OCI-LY3 (cell line): ENCODE data around the gene ACAD11.

ENCODE experiments used
- H2AFZ ChIP-seq: fragments of 200-600, 300-600 bp; shearing (Covaris generic); 2 replicates; pipeline ENCODE4 v1.6.0; 2014; ENCODE audit warnings: antibody characterized with exemption, low read depth, low read length
- H3K27ac ChIP-seq: fragments of 200-600, 300-600 bp; sonication (generic); 2 replicates; pipeline ENCODE4 v1.5.1; 2014; ENCODE audit warnings: mild to moderate bottlenecking, low read length, moderate library complexity, mixed read lengths
- H3K27me3 ChIP-seq: fragments of 200-600, 300-600 bp; sonication (generic); 2 replicates; pipeline ENCODE4 v1.6.1; 2014; ENCODE audit warnings: low read depth, low read length, mixed read lengths
- H3K36me3 ChIP-seq: fragments of 200-600, 300-600 bp; sonication (generic); replicated peaks from 2 replicates; pipeline ENCODE3; 2014; ENCODE audit warnings: low read depth, low read length, mixed read lengths
- H3K4me1 ChIP-seq: fragments of 300-600, 200-600 bp; sonication (generic); 2 replicates; pipeline ENCODE4 v1.6.1; 2014; ENCODE audit warnings: low read length, mixed read lengths
- H3K4me2 ChIP-seq: fragments of 200-600, 300-600 bp; sonication (generic); 2 replicates; pipeline ENCODE4 v1.6.1; 2014; ENCODE audit warnings: low read length, mixed read lengths
- H3K4me3 ChIP-seq: fragments of 300-600, 200-600 bp; sonication (generic); 2 replicates; pipeline ENCODE4 v1.5.1; 2014; ENCODE audit warnings: antibody characterized with exemption, mild to moderate bottlenecking, low read length, moderate library complexity
- H3K79me2 ChIP-seq: fragments of 300-600, 200-600 bp; shearing (Covaris generic); 2 replicates; pipeline ENCODE4 v1.6.1; 2014; ENCODE audit warnings: mild to moderate bottlenecking, low read length, mixed read lengths
- H3K9ac ChIP-seq: fragments of 300-600, 200-600 bp; shearing (Covaris generic); 2 replicates; pipeline ENCODE4 v1.6.0; 2014; ENCODE audit warnings: mild to moderate bottlenecking, low read length, moderate library complexity
- H3K9me3 ChIP-seq: fragments of 200-600, 300-600 bp; shearing (Covaris generic); 2 replicates; pipeline ENCODE4 v1.6.1; 2014; ENCODE audit warnings: low read length, mixed read lengths; ENCODE audit not compliant: insufficient read depth
- H4K20me1 ChIP-seq: fragments of 200-600, 300-600 bp; sonication (generic); 2 replicates; pipeline ENCODE4 v1.6.1; 2016; ENCODE audit warnings: low read length, mixed read lengths; ENCODE audit not compliant: insufficient read depth
- EZH2phosphoT487 ChIP-seq: fragments of 200-600 bp; shearing (Covaris generic); IDR thresholded peaks from 2 replicates; pipeline ENCODE4 v1.6.1; 2018; ENCODE audit warnings: antibody characterized with exemption, mixed run types, low read depth
- TF ChIP-seq, protein P1 (sequence below): fragments of 200-600, 300-600 bp; sonication (generic); IDR thresholded peaks from 2 replicates; pipeline ENCODE4 v1.5.1; 2014; ENCODE audit warnings: antibody characterized with exemption, low read length, low read depth

The ACAD11 gene

DNA sequence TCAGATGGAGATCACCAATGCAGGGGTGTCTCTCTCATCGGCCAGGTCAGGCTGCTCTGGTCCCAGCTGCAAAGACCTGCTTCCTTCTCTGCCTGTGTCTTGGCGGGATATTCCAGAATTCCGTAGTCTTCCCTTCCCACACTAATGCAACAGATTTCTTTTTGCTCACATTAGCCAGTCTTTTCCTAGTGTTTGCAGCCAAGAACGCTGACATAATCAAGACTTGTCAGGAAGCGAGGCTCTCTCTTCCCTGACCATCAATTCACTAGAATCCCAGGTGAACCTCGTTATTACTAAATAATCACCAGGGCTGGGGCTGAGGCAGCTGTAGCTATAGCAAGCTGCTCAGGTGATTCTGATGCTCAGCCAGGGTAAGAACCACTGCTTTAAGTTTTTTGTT is 105.8 kb downstream of the ACAD11 start:
- Histone ChIP-seq H3K27ac (no peak overlapping the region), H3K9me3 (no peaks in the 10 kb centered on the region), H3K4me2 (no peak overlapping the region), H3K27me3 (no peaks in the 10 kb centered on the region), H3K9ac (no peak overlapping the region), H3K79me2 (no peaks in the 10 kb centered on the region), H3K4me3 (no peak overlapping the region), H4K20me1 (no peaks in the 10 kb centered on the region), H3K36me3 (no peaks in the 10 kb centered on the region), H2AFZ (no peak overlapping the region), H3K4me1 (no peaks in the 10 kb centered on the region)
- no peak for TF ChIP-seq EZH2phosphoT487
- TF ChIP-seq, protein P1, sequence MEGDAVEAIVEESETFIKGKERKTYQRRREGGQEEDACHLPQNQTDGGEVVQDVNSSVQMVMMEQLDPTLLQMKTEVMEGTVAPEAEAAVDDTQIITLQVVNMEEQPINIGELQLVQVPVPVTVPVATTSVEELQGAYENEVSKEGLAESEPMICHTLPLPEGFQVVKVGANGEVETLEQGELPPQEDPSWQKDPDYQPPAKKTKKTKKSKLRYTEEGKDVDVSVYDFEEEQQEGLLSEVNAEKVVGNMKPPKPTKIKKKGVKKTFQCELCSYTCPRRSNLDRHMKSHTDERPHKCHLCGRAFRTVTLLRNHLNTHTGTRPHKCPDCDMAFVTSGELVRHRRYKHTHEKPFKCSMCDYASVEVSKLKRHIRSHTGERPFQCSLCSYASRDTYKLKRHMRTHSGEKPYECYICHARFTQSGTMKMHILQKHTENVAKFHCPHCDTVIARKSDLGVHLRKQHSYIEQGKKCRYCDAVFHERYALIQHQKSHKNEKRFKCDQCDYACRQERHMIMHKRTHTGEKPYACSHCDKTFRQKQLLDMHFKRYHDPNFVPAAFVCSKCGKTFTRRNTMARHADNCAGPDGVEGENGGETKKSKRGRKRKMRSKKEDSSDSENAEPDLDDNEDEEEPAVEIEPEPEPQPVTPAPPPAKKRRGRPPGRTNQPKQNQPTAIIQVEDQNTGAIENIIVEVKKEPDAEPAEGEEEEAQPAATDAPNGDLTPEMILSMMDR: no peak

DNA sequence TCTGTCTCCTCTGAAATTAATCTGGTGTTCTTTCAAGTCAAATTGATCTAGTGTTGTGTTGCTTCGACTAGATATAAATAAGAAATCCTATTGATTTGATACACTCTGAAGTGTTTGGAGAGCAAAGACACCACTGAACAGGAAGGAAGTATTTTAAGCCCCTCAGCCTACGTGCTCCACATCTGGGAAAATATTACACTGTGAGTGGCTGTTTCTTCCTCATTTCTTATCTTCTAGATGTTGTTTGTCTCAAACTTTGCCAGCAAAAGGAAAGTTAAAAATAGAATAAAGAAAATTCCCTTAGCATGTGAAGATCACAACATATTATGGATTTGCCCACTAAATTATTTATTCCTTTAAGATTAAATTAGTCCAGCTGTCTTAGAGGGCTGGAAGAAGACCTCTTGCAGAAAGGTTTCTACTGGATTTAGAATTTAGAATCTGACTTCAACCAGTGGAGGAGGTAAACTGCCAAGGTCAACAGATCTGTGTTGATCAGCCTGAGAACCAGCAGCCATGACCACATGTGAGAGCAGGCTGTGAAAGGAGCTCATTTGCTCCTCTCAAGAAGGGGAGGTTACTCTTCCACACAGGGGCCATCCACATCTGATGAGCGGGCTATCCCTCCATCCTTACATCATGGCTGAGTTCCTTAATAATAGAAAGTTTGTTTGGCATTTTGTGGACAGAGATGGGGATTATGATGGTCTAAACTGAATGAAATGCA is 108.9 kb downstream of the ACAD11 start:
- no peaks in the 10 kb centered on the region for H3K4me1 ChIP-seq
- TF ChIP-seq, protein P1: no peak
- no peak for TF ChIP-seq EZH2phosphoT487
- no peaks in the 10 kb centered on the region for H3K27me3 ChIP-seq
- no peak overlapping the region for H2AFZ ChIP-seq
- no peaks in the 10 kb centered on the region for H3K36me3 ChIP-seq
- no peaks in the 10 kb centered on the region for H3K9me3 ChIP-seq
- H3K4me2 ChIP-seq: no peak overlapping the region
- no peak overlapping the region for H3K27ac ChIP-seq
- no peak overlapping the region for H3K4me3 ChIP-seq
- H4K20me1 ChIP-seq: no peaks in the 10 kb centered on the region
- no peaks in the 10 kb centered on the region for H3K79me2 ChIP-seq
- H3K9ac ChIP-seq: no peak overlapping the region

DNA sequence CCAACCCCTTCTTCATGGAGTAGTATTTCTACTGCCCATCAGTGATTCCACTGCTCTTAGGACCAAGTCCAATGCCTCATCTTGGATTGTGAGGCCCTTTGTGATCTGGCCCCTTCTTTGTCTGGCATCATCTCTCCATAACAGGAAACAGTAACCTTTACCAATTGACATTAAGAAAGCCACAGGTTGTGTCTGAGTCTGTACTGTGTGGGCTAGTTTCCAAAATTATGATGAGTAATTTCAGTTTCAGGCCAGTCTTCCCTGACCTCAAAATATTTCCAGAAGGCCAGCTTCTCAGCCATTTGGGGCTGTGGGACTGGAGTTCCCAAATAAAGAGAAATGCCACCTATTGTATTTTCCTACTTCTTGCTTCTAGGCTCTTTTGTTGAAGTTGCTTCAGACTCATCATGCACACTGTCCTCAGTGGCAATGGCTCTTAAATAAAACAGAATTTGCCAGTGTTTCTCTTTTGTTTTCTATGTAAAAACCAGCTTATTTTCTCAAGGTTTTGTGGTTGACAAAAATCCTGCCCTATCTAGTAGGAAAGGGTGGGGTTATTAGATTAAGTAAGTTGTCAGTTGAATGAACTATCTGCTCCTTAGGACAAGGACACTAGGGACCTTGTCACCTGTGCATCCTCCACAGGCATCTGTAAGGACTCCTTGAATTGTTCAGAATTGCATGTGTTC is 109.6 kb downstream of the ACAD11 start:
- H3K79me2 ChIP-seq: no peaks in the 10 kb centered on the region
- no peaks in the 10 kb centered on the region for H4K20me1 ChIP-seq
- H2AFZ ChIP-seq: no peak overlapping the region
- H3K4me2 ChIP-seq: no peak overlapping the region
- H3K4me3 ChIP-seq: no peak overlapping the region
- no peak for TF ChIP-seq EZH2phosphoT487
- TF ChIP-seq, protein P1: no peak
- H3K4me1 ChIP-seq: no peaks in the 10 kb centered on the region
- H3K9ac ChIP-seq: no peak overlapping the region
- H3K9me3 ChIP-seq: no peaks in the 10 kb centered on the region
- H3K27me3 ChIP-seq: no peaks in the 10 kb centered on the region
- H3K27ac ChIP-seq: no peak overlapping the region
- H3K36me3 ChIP-seq: no peaks in the 10 kb centered on the region

DNA sequence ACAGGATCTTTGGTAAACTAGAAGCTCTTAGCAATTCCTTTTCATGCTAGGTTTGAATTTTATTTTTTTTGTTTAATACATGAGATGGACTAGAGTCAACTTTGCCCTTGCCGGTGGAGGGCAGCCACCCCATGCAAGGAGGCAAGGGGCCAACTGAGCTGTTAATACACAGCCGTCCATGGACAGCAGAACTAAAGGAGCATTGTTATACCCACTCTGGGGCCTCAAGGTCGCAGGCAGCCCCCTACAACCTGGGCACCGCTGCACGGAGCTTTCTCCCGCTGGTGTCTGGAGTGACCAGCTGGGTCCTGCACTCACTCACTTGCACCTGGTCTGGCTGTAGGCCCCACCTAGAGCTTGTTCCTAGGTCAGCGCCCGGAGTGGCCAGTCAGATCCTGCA is 110.4 kb downstream of the ACAD11 start:
- Histone ChIP-seq H3K27ac (no peak overlapping the region), H3K9ac (no peak overlapping the region), H3K36me3 (no peaks in the 10 kb centered on the region), H3K27me3 (no peaks in the 10 kb centered on the region), H3K4me3 (no peak overlapping the region), H3K4me2 (no peak overlapping the region), H3K79me2 (no peaks in the 10 kb centered on the region), H3K9me3 (no peaks in the 10 kb centered on the region), H2AFZ (no peak overlapping the region), H4K20me1 (no peaks in the 10 kb centered on the region), H3K4me1 (no peaks in the 10 kb centered on the region)
- TF ChIP-seq EZH2phosphoT487: no peak
- TF ChIP-seq, protein P1: no peak
